Right lobe of liver (tissue), 6 donors: Measurements from ENCODE around the gene MRPL19. TPM values are rescaled to one million over a fixed set of nuclear protein-coding genes. Genes with fewer than 3 reads are reported as not detected.

Source experiments
- ATAC-seq, 4 donors: fragments of 200-7000 bp; cut with Tn5 transposase; one replicate each; pipeline ENCODE4 v1.9.1; 2020; ENCODE audit warnings: mild to moderate bottlenecking in 4 of 4, moderate library complexity in 4 of 4
- DNase-seq, 3 donors: peaks; one replicate each; pipeline ENCODE4 v3.0.0-alpha.2; 2020
- H3K27ac ChIP-seq, 3 donors: fragments of 200-600 bp; one replicate each; pipeline ENCODE4 v1.8.0; 2022
- H3K27me3 ChIP-seq, 2 donors: fragments of 200-600 bp; one replicate each; pipeline ENCODE4 v1.8.0; 2022
- H3K36me3 ChIP-seq, 4 donors: fragments of 200-600 bp; sonication (generic) in 1 of 4; one replicate each; pipeline versions ENCODE4 v1.5.1 to v1.8.0; 2017 to 2022; ENCODE audit warnings: control low read depth in 1 of 4
- H3K4me1 ChIP-seq, 4 donors: fragments of 200-600 bp; sonication (generic) in 1 of 4; one replicate each; pipeline versions ENCODE4 v1.5.1 to v1.8.0; 2017 to 2022; ENCODE audit warnings: control low read depth in 1 of 4
- H3K4me3 ChIP-seq, 3 donors: fragments of 200-600 bp; one replicate each; pipeline ENCODE4 v1.8.0; 2022
- H3K9me3 ChIP-seq, 4 donors: fragments of 200-600 bp; sonication (generic) in 1 of 4; one replicate each; pipeline versions ENCODE4 v1.5.1 to v1.8.0; 2017 to 2022; ENCODE audit warnings: control low read depth in 1 of 4
- CTCF ChIP-seq, 4 donors: fragments of 200-600 bp in 3 of 4; fragments of 450-650 bp in 1 of 4; IDR thresholded peaks; one replicate each; pipeline versions ENCODE4 v1.5.1 to v1.8.0; 2016 to 2022; ENCODE audit warnings: antibody characterized with exemption in 4 of 4, mild to moderate bottlenecking in 2 of 4
- POLR2A ChIP-seq: fragments of 450-650 bp; IDR thresholded peaks from one replicate; pipeline ENCODE4 v1.6.1; 2017; ENCODE audit warnings: antibody characterized with exemption, mild to moderate bottlenecking
- WGBS: methylation state at CpG from one replicate; pipeline ENCODE4 v1.1.6; 2018; ENCODE audit warnings: low coverage, low lambda C conversion rate; ENCODE audit not compliant: insufficient coverage; ENCODE audit errors: missing lambda C conversion rate; 5-methylcytosine and 5-hydroxymethylcytosine counted together
- intact Hi-C, 2 donors: fragments of 100-400 bp; cut with DNase I; formaldehyde crosslinking; loops; one replicate each; pipeline versions ENCODE4 v1.11.2 to v1.14.1; 2022
- total RNA-seq, 6 experiments: library from RNA; depleted of rRNA in 2 of 6; stranded (reverse); fragments of >200 nt in 2 of 6; fragmentation: NEBNext Ultra II Directional in 3 of 6; extraction: Animal tissue kit (Norgen Biotek cat#: 25700) in 3 of 6; gene quantifications; one replicate each; pipeline versions ENCODE4 v1.1.0 to v1.2.4, GENCODE V29; 2016 to 2023
- donor health status: DM: no; HTN: yes; CAD: no.
- donor health status: DM: no; HTN: no; CAD: no.
- donor health status: DM: no; HTN: no; CAD: no.
- donor health status: DM: no; HTN: yes; CAD: no.
- donor health status: DM: no; HTN: yes; CAD: no.

The MRPL19 gene
- total RNA-seq, 6 experiments from 2014 or later: 41.4 to 50.2 (median 44.0) TPM

- no peak for TF ChIP-seq POLR2A
- peak in 2 of 4 donors; percentile 9 for TF ChIP-seq CTCF (IDR thresholded peaks at IDR 0.05)
- H3K4me1 ChIP-seq: no peaks in the 10 kb centered on the region
- no peak overlapping the region for H3K27ac ChIP-seq
- no peak for DNase-seq
- H3K27me3 ChIP-seq: no peaks in the 10 kb centered on the region
- intact Hi-C loops: loop anchor here (5.0 kb wide), 1 partner anchor 139 kb away; no protein-coding TSS in a partner anchor
- 57% methylated on average over 2 of the region's 6 CpGs for WGBS
- peak; percentile 27 to 54 (median 42) for ATAC-seq
- H3K36me3 ChIP-seq: no peaks in the 10 kb centered on the region
- H3K9me3 ChIP-seq: no peaks in the 10 kb centered on the region
- H3K4me3 ChIP-seq: no peak overlapping the region
Observed at GRCh38 chr2:75605770-75606529, 40.6 kb upstream of the MRPL19 start.

- no peak overlapping the region for H3K4me3 ChIP-seq
- ATAC-seq (no peak), DNase-seq (no peak)
- TF ChIP-seq POLR2A (no peak), CTCF (IDR thresholded peaks at IDR 0.05) (no peak)
- no peaks in the 10 kb centered on the region for H3K36me3 ChIP-seq
- no peaks in the 10 kb centered on the region for H3K27me3 ChIP-seq
- intact Hi-C loops: loop anchor here (5.0 kb wide), 1 partner anchor 140 kb away; no protein-coding TSS in a partner anchor
- no peak overlapping the region for H3K27ac ChIP-seq
- no peaks in the 10 kb centered on the region for H3K4me1 ChIP-seq
- 77% methylated on average over 6 of the region's 8 CpGs for WGBS
- no peaks in the 10 kb centered on the region for H3K9me3 ChIP-seq
Observed at GRCh38 chr2:75606761-75607399, 39.7 kb upstream of the MRPL19 start.

- no peaks in the 10 kb centered on the region for H3K4me1 ChIP-seq
- no peaks in the 10 kb centered on the region for H3K9me3 ChIP-seq
- H3K4me3 ChIP-seq: no peak overlapping the region
- 77% methylated on average over 3 of the region's 3 CpGs for WGBS
- DNase-seq: no peak
- H3K27me3 ChIP-seq: no peaks in the 10 kb centered on the region
- intact Hi-C loops: loop anchor here (5.0 kb wide), 1 partner anchor 140 kb away; no protein-coding TSS in a partner anchor
- no peak for ATAC-seq
- no peaks in the 10 kb centered on the region for H3K36me3 ChIP-seq
- H3K27ac ChIP-seq: no peak overlapping the region
- no peak for TF ChIP-seq CTCF (IDR thresholded peaks at IDR 0.05)
- no peak for TF ChIP-seq POLR2A
Observed at GRCh38 chr2:75607400-75607798, 39.2 kb upstream of the MRPL19 start.

- TF ChIP-seq CTCF (IDR thresholded peaks at IDR 0.05) (no peak), POLR2A (no peak)
- DNase-seq: no peak
- WGBS: 57% methylated on average over 7 of the region's 7 CpGs
- intact Hi-C loops: loop anchor here (5.0 kb wide), 1 partner anchor 141 kb away; no protein-coding TSS in a partner anchor
- H3K9me3 ChIP-seq: no peaks in the 10 kb centered on the region
- H3K4me1 ChIP-seq: no peaks in the 10 kb centered on the region
- no peaks in the 10 kb centered on the region for H3K36me3 ChIP-seq
- no peak overlapping the region for H3K27ac ChIP-seq
- ATAC-seq: peak in 1 of 4 donors; percentile 13
- H3K27me3 ChIP-seq: no peaks in the 10 kb centered on the region
- H3K4me3 ChIP-seq: no peak overlapping the region
Observed at GRCh38 chr2:75607988-75608683, 38.4 kb upstream of the MRPL19 start.
